Psoas muscle (tissue), 8 donors: Measurements from ENCODE around the gene TOM1L2. TPM values are rescaled to one million over a fixed set of nuclear protein-coding genes. Genes with fewer than 3 reads are reported as not detected.

Experiments used
- ATAC-seq, 4 donors: fragments of 200-7000 bp; cut with Tn5 transposase; one replicate each; pipeline ENCODE4 v1.9.1; 2020; ENCODE audit warnings: moderate library complexity in 3 of 4, mild to moderate bottlenecking in 2 of 4
- DNase-seq, 2 donors: peaks; one replicate each; pipeline ENCODE4 v3.0.0-alpha.2; 2020
- H3K27ac ChIP-seq: fragments of 200-600 bp; one replicate; pipeline ENCODE4 v1.8.0; 2022
- H3K27me3 ChIP-seq, 3 donors: fragments of 200-600 bp in 1 of 3; one replicate each; pipeline versions ENCODE4 v1.6.1 to v1.8.0; 2013 to 2022; ENCODE audit warnings: low read length in 2 of 3, mild to moderate bottlenecking in 2 of 3, moderate library complexity in 1 of 3; ENCODE audit not compliant: insufficient read depth in 3 of 3
- H3K36me3 ChIP-seq, 2 donors: fragments of 200-600 bp in 1 of 2; one replicate each; pipeline versions ENCODE4 v1.6.1 to v1.8.0; 2013 to 2022; ENCODE audit warnings: low read depth in 1 of 2, mild to moderate bottlenecking in 1 of 2, moderate library complexity in 1 of 2; ENCODE audit not compliant: insufficient read depth in 1 of 2
- H3K4me1 ChIP-seq: fragments of 200-600 bp; one replicate; pipeline ENCODE4 v1.8.0; 2022
- H3K4me3 ChIP-seq: fragments of 200-600 bp; one replicate; pipeline ENCODE4 v1.8.0; 2022; ENCODE audit warnings: mild to moderate bottlenecking
- H3K9me3 ChIP-seq: fragments of 200-600 bp; one replicate; pipeline ENCODE4 v1.8.0; 2022
- CTCF ChIP-seq: fragments of 200-600 bp; IDR thresholded peaks from one replicate; pipeline ENCODE4 v1.8.0; 2022; ENCODE audit warnings: antibody characterized with exemption
- WGBS, 3 donors: extraction: QIAGEN DNeasy Blood & Tissue Kit; methylation state at CpG; one replicate each; pipeline versions ENCODE4 v1.1.6 to v1.1.7; 2013; 5-methylcytosine and 5-hydroxymethylcytosine counted together
- intact Hi-C, 2 donors: fragments of 100-400 bp; cut with DNase I; formaldehyde crosslinking; loops; one replicate each; pipeline versions ENCODE4 v1.11.0 to v1.14.2; 2022
- polyA plus RNA-seq, 3 donors: library from polyadenylated mRNA; stranded (reverse); fragments of 200-250 nt; gene quantifications; one replicate each; pipeline ENCODE4 v1.2.3, GENCODE V29; 2013
- total RNA-seq, 4 donors: library from RNA; stranded (reverse); fragmentation: NEBNext Ultra II Directional in 2 of 4; extraction: Animal tissue kit (Norgen Biotek cat#: 25700) in 2 of 4; gene quantifications; one replicate each; pipeline versions ENCODE4 v1.2.1 to v1.2.4, GENCODE V29; 2021 to 2023
- donor health status: healthy with polysubstance abuse.
- donor health status: DM: no; HTN: no; CAD: no; lungs with moderate emphysema.
- donor health status: Bipolar disorder and iron deficiency.
- donor health status: healthy.
- donor health status: DM: yes; HTN: yes; CAD: no.
- donor health status: DM: no; HTN: no; CAD: no.
- donor health status: DM: no; HTN: no; CAD: no.
- donor health status: DM: yes; HTN: yes; CAD: no.

TOM1L2 gene
- total and polyA plus RNA-seq, 7 donors, result 13.3 to 89.8 (median 72.0) TPM

- DNase-seq, result no peak
- intact Hi-C loops, result loop anchor here in 1 of 2 donors (10.0 kb wide), 1 partner anchor 137 kb away; the partner anchor contains the start of genes ATPAF2 and GID4
- WGBS, 3 donors, result 52 to 77% (median 56%) methylated on average over 2 of the region's 2 CpGs
- Histone ChIP-seq H3K27me3 (no peaks in the 10 kb centered on the region), H3K36me3 (peaks cover 3 to 48% of the 10 kb centered on the region in 2 donors), H3K4me3 (no peak overlapping the region), H3K27ac (no peak overlapping the region), H3K9me3 (no peaks in the 10 kb centered on the region), H3K4me1 (peaks cover 33% of the 10 kb centered on the region)
- TF ChIP-seq CTCF, result no peak
- no peak for ATAC-seq
These were observed 74.8 kb downstream of the TOM1L2 start for GRCh38 chr17:17897442-17897841.

GRCh38 chr17:17896746-17897145, 75.5 kb downstream of the TOM1L2 start:
- TF ChIP-seq CTCF, result no peak
- intact Hi-C loops, result loop anchor here in 1 of 2 donors (10.0 kb wide), 1 partner anchor 138 kb away; the partner anchor contains the start of genes ATPAF2 and GID4
- Histone ChIP-seq H3K4me3 (no peak overlapping the region), H3K27me3 (no peaks in the 10 kb centered on the region), H3K36me3 (peaks cover 3 to 52% of the 10 kb centered on the region in 2 donors), H3K9me3 (no peaks in the 10 kb centered on the region), H3K27ac (no peak overlapping the region), H3K4me1 (peaks cover 26% of the 10 kb centered on the region)
- WGBS, 3 donors, result 87 to 94% (median 90%) methylated on average over 8 of the region's 8 CpGs
- DNase-seq, result no peak
- no peak for ATAC-seq

- H3K27me3 ChIP-seq, result no peaks in the 10 kb centered on the region
- peaks cover 3 to 63% of the 10 kb centered on the region in 2 donors for H3K36me3 ChIP-seq
- intact Hi-C loops, result loop anchor here (5.0 to 10.0 kb wide), 2 partner anchors 138 to 141 kb away; partner anchors contain the start of genes ATPAF2 (in 1 of the 2) and GID4 (in 1 of the 2)
- ATAC-seq, result no peak
- 87 to 93% (median 88%) methylated on average over 7 of the region's 7 CpGs for WGBS, 3 donors
- DNase-seq, result no peak
- no peaks in the 10 kb centered on the region for H3K9me3 ChIP-seq
- no peak overlapping the region for H3K4me3 ChIP-seq
- H3K4me1 ChIP-seq, result peaks cover 4% of the 10 kb centered on the region
- TF ChIP-seq CTCF, result no peak
- no peak overlapping the region for H3K27ac ChIP-seq
These were observed 78.2 kb downstream of the TOM1L2 start for GRCh38 chr17:17893801-17894644.

GRCh38 chr17:17892731-17893130, 79.5 kb downstream of the TOM1L2 start:
- Histone ChIP-seq H3K4me1 (peaks cover 3% of the 10 kb centered on the region), H3K27ac (no peak overlapping the region), H3K36me3 (peaks cover 3 to 56% of the 10 kb centered on the region in 2 donors), H3K9me3 (no peaks in the 10 kb centered on the region), H3K27me3 (no peaks in the 10 kb centered on the region), H3K4me3 (no peak overlapping the region)
- ATAC-seq, result no peak
- intact Hi-C loops, result loop anchor here (5.0 to 10.0 kb wide), 2 partner anchors 140 to 142 kb away; partner anchors contain the start of genes ATPAF2 (in 1 of the 2) and GID4 (in 1 of the 2)
- DNase-seq, result no peak
- no peak for TF ChIP-seq CTCF
- WGBS, 3 donors, result 44 to 57% (median 46%) methylated on average over 2 of the region's 2 CpGs
